KMS-11 (cell line): ENCODE results near the gene TASOR2.

ENCODE experiments used
- H2AFZ ChIP-seq: fragments of 200-600 bp; sonication (generic); 2 replicates; pipeline ENCODE4 v1.6.1; 2016; ENCODE audit warnings: antibody characterized with exemption, mixed run types, low read depth
- H3K27ac ChIP-seq: fragments of 200-600 bp; sonication (generic); 2 replicates; pipeline ENCODE4 v1.6.1; 2016; ENCODE audit warnings: mild to moderate bottlenecking, mixed run types
- H3K27me3 ChIP-seq: fragments of 200-600 bp; sonication (generic); 2 replicates; pipeline ENCODE4 v1.6.1; 2017; ENCODE audit warnings: mild to moderate bottlenecking, low read depth, mixed run types, moderate library complexity; ENCODE audit not compliant: insufficient read depth
- H3K36me3 ChIP-seq: fragments of 200-600 bp; sonication (generic); 2 replicates; pipeline ENCODE4 v1.6.1; 2017; ENCODE audit warnings: mild to moderate bottlenecking, mixed run types; ENCODE audit not compliant: insufficient read depth
- H3K4me1 ChIP-seq: fragments of 200-600 bp; sonication (generic); 2 replicates; pipeline ENCODE4 v1.6.1; 2016; ENCODE audit warnings: mild to moderate bottlenecking, low read depth, mixed run types; ENCODE audit not compliant: poor library complexity, severe bottlenecking
- H3K4me2 ChIP-seq: fragments of 200-600 bp; sonication (generic); 2 replicates; pipeline ENCODE4 v1.7.0; 2016; ENCODE audit warnings: mild to moderate bottlenecking, mixed run types
- H3K4me3 ChIP-seq: fragments of 200-600 bp; sonication (generic); IDR thresholded peaks from 2 replicates; pipeline ENCODE4 v1.6.1; 2017; ENCODE audit warnings: low read depth, low read length, mixed read lengths; ENCODE audit not compliant: insufficient read depth
- H3K79me2 ChIP-seq: fragments of 200-600 bp; sonication (generic); 2 replicates; pipeline ENCODE4 v1.6.1; 2016; ENCODE audit warnings: low read depth, mixed run types; ENCODE audit not compliant: insufficient read depth
- H3K9ac ChIP-seq: fragments of 200-600 bp; sonication (generic); 2 replicates; pipeline ENCODE4 v1.6.1; 2016; ENCODE audit warnings: mild to moderate bottlenecking, mixed run types
- H4K20me1 ChIP-seq: fragments of 200-600 bp; sonication (generic); 2 replicates; pipeline ENCODE4 v1.6.1; 2016; ENCODE audit warnings: mild to moderate bottlenecking, mixed run types; ENCODE audit not compliant: insufficient read depth
- TF ChIP-seq, protein P1 (sequence below): fragments of 200-600 bp; sonication (generic); conservative IDR thresholded peaks from 2 replicates; pipeline ENCODE4 v1.6.1; 2017; ENCODE audit warnings: low read depth, mild to moderate bottlenecking, antibody characterized with exemption, low read length, moderate library complexity, mixed read lengths

The TASOR2 gene

GRCh38 chr10:5692461-5693358 is 8.1 kb downstream of the TASOR2 start:
- Histone ChIP-seq H3K4me2 (no peak overlapping the region), H2AFZ (no peak overlapping the region), H3K36me3 (0 out of 2 replicates have a peak, but pooled peaks cover 3% of the 10 kb centered on the region), H3K4me3 (no peak overlapping the region), H4K20me1 (peaks cover 45% of the 10 kb centered on the region), H3K79me2 (peaks cover 99% of the 10 kb centered on the region), H3K9ac (no peak overlapping the region), H3K4me1 (peaks cover 31% of the 10 kb centered on the region), H3K27me3 (no peaks in the 10 kb centered on the region), H3K27ac (no peak overlapping the region)
- TF ChIP-seq, protein P1, sequence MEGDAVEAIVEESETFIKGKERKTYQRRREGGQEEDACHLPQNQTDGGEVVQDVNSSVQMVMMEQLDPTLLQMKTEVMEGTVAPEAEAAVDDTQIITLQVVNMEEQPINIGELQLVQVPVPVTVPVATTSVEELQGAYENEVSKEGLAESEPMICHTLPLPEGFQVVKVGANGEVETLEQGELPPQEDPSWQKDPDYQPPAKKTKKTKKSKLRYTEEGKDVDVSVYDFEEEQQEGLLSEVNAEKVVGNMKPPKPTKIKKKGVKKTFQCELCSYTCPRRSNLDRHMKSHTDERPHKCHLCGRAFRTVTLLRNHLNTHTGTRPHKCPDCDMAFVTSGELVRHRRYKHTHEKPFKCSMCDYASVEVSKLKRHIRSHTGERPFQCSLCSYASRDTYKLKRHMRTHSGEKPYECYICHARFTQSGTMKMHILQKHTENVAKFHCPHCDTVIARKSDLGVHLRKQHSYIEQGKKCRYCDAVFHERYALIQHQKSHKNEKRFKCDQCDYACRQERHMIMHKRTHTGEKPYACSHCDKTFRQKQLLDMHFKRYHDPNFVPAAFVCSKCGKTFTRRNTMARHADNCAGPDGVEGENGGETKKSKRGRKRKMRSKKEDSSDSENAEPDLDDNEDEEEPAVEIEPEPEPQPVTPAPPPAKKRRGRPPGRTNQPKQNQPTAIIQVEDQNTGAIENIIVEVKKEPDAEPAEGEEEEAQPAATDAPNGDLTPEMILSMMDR = no peak

- Histone ChIP-seq H3K36me3 (no peaks in the 10 kb centered on the region), H3K27me3 (no peaks in the 10 kb centered on the region), H3K4me1 (peaks cover 29% of the 10 kb centered on the region), H2AFZ (no peak overlapping the region), H3K9ac (no peak overlapping the region), H4K20me1 (peaks cover 38% of the 10 kb centered on the region), H3K4me3 (no peak overlapping the region), H3K27ac (no peak overlapping the region), H3K79me2 (peaks cover 99% of the 10 kb centered on the region), H3K4me2 (no peak overlapping the region)
- TF ChIP-seq, protein P1 = no peak
Observed at GRCh38 chr10:5694573-5694972, 9.9 kb downstream of the TASOR2 start.

DNA sequence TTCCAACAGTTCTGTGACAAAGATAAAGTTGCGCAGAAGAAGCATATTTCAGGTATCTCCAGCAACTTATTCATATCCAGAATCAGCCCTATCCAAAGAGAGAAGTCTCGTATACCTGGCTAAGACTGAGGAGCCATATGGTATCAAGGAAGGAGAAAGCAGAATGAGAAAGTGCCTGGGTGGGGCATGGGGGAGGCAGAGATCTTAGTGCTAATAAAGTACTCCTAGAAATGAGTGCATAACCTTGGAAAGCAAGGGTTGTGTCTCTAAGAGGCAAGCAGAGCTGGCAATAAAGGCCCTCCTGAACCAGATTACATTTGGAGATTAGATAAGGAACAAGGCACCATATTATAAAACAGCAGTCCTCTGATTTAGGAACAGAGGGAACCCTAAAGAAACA is 12.7 kb downstream of the TASOR2 start:
- H3K27ac ChIP-seq = no peak overlapping the region
- H3K27me3 ChIP-seq = no peaks in the 10 kb centered on the region
- H3K79me2 ChIP-seq = peaks cover 100% of the 10 kb centered on the region
- no peak overlapping the region for H2AFZ ChIP-seq
- peaks cover 52% of the 10 kb centered on the region for H4K20me1 ChIP-seq
- no peaks in the 10 kb centered on the region for H3K36me3 ChIP-seq
- no peak overlapping the region for H3K9ac ChIP-seq
- peaks cover 29% of the 10 kb centered on the region for H3K4me1 ChIP-seq
- TF ChIP-seq, protein P1 = no peak
- H3K4me2 ChIP-seq = no peak overlapping the region
- H3K4me3 ChIP-seq = no peak overlapping the region

DNA sequence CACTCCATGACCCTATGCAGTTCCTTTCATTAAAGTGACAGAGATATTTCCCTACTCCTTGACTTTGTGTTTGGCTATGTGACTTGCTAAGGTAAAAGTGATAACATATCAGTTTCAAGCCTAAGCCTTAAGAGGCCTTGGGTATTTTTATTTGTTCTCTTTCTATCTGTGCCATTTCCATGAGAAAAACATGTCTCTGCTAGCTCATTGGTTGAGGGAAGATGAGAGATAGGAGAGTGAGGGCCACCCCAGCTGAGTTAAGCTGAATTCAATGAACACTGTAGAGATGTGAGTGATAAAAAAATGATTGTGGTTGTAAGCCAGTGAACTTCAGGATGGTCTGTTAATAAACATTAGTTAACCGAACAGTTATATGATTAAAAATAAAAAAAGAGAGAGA is 13.4 kb downstream of the TASOR2 start:
- no peaks in the 10 kb centered on the region for H3K36me3 ChIP-seq
- peaks cover 53% of the 10 kb centered on the region for H4K20me1 ChIP-seq
- no peak overlapping the region for H2AFZ ChIP-seq
- TF ChIP-seq, protein P1 = no peak
- no peak overlapping the region for H3K4me2 ChIP-seq
- H3K9ac ChIP-seq = no peak overlapping the region
- H3K79me2 ChIP-seq = peaks cover 100% of the 10 kb centered on the region
- H3K4me1 ChIP-seq = peaks cover 26% of the 10 kb centered on the region
- no peak overlapping the region for H3K4me3 ChIP-seq
- H3K27ac ChIP-seq = no peak overlapping the region
- no peaks in the 10 kb centered on the region for H3K27me3 ChIP-seq
